Stimulated activated CD4-positive, alpha-beta T cell treated with anti-CD3 and anti-CD28 coated beads, Interleukin-4, amount 100 ng/mL, for 24 hours (primary cell): ENCODE results near the gene CTNNAL1.
"Not testable (repeated sequence)": the region's sequence is repeated elsewhere in the genome, so short reads cannot be mapped to it uniquely, and the experiment has no call there.

Experiments
- DNase-seq: peaks from one replicate; pipeline ENCODE4 v3.0.0-alpha.2; 2020

The CTNNAL1 gene, protein sequence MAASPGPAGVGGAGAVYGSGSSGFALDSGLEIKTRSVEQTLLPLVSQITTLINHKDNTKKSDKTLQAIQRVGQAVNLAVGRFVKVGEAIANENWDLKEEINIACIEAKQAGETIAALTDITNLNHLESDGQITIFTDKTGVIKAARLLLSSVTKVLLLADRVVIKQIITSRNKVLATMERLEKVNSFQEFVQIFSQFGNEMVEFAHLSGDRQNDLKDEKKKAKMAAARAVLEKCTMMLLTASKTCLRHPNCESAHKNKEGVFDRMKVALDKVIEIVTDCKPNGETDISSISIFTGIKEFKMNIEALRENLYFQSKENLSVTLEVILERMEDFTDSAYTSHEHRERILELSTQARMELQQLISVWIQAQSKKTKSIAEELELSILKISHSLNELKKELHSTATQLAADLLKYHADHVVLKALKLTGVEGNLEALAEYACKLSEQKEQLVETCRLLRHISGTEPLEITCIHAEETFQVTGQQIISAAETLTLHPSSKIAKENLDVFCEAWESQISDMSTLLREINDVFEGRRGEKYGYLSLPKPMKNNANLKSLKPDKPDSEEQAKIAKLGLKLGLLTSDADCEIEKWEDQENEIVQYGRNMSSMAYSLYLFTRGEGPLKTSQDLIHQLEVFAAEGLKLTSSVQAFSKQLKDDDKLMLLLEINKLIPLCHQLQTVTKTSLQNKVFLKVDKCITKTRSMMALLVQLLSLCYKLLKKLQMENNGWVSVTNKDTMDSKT

DNA sequence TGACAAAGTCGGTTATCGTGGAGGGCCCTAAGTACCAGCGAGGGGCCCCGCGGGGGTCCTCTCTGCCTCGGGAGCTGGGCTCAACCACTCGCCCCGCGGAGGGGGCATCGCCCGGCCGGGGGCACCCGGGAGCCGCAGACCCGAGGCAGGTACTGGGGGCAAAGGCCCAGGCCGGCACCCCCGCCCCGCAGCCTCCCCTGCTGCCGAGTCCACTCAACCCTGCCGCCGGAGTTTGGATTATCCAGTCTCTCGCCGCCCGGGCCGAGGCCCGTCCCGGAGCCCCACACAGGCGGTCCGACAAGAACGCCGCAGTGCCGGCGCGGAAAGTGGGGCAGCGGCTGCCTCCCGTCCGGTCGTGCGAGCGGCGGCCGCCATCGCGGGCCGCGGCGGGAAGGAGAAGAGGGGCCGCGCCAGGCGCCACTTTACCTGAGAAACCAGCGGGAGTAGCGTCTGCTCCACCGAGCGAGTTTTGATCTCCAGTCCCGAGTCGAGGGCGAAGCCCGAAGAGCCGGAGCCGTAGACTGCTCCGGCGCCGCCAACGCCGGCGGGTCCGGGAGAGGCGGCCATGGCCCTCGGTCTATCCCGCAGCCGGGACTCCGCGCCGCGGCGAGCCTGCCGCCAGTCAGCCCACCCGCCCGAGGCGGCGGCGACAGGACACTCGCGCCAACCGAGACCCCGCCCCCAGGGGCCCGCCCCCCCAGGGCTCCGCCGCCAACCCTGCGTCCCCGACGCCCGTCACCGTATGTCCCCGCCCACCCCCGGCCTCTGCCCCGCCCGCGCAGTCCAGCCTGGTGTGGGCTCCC is at the start of gene CTNNAL1:
CTNNAL1 (minus strand) TSS at position 624 of the 803 bp plus-strand sequence; CDS start at position 567, 57 bp downstream.
- DNase-seq = peak; percentile 77

DNA sequence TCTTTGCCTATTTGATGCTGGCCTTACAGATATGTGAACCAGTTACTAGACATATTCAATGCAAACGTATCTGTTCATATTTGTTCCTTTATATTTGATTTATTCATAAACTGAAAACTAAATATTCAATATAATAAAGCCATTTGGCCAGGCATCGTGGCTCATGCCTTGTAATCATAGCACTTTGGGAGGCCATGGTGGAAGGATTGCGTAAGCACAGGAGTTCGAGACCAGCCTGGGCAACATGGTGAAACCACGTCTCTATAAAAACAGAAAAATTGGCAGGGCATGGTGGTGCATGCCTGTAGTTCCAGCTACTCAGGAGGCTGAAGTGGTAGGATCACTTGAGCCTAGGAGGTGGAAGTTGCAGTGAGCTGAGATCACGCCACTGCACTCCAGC is 49.2 kb upstream of the CTNNAL1 start:
- no peak for DNase-seq

DNA sequence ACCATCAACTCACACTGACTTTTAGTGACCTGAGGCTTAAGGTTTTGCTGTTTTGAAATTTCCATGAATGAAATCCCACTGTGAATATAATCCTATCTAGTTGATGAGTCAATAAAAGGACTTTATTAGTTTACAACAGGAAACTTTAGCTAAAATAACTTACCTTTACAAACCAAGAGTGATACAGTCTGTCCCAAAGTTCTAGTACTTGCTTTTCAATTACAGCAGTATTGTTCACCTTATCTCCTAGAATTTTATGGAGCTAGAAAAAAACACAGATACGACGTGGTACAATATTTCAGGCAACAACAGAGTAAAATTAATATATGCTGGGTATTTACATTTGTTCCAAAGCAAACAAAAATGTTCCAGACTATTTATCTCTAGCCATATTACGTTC is 46.9 kb upstream of the CTNNAL1 start:
- DNase-seq = no peak

DNA sequence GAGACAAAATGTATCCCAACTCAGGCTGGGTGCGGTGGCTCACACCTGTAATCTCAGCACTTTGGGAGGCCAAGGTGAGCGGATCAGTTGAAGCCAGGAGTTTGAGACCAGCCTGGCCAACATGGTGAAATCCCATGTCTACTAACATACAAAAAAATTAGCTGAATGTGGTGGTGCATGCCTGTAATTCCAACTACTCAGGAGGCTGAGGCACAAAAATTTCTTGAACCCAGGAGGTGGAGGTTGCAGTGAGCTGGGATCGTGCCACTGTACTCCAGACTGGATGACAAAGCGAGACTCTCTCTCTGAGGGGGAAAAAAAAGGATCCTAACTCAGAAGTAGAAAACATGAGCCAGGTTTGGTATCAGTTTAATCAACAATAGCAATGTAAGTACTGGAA is 39.8 kb upstream of the CTNNAL1 start:
- DNase-seq = not testable (repeated sequence)

DNA sequence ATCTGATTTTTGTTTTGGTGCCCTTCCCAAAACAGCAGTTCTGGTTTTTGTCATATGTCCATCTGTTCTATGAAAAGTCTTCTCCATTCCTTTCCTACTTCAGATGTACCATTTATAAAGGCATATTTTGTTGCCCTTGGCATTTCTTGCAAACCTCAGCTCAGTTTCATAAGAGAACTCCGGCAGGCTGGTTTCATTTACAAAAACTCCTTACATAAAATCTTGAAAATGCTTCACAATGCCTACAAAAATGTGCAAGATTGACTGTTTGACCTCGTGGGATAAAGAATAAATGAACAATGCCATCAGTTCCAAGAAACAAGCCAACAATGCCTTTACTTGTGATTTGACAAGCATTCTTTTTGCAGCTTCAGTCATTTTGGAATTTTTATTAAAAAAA is 39.1 kb upstream of the CTNNAL1 start:
- DNase-seq = no peak

DNA sequence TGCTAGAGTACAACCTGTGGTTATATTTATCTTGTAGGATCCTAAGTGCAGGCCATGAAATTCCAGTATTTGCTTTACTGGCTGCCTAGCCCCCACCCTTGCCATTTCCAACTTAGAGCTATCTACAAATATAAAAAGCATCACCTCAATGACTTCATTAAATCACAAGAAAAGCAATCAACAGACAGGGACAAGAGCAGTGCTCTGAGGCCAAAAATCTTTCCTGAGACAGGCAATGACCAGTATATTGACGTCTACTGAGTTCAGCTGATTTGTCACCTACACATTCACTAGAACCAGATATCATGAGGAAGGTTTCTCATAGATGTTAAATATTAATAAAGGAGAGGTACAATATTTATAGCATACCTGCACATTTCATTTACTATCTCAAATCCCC is 38.4 kb upstream of the CTNNAL1 start:
- no peak for DNase-seq

DNA sequence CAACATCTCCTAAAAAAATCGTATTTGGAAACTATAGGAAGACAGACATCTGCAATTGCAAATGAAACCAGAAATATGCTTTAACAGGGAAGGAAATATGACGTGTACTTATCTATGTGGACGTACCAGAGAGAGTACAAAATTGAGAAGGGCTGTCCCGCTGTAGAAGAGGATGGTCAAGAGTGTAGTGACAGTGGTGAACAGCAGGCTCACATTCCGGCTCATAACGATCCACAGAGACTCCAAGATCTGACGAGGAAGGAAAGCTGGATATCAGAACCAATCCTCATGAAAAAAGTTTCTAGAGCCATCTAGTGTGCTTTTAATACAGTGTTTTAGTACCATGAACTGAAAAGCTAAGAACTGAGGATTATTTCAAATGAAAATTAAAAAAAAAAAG is 37.1 kb upstream of the CTNNAL1 start:
- no peak for DNase-seq

DNA sequence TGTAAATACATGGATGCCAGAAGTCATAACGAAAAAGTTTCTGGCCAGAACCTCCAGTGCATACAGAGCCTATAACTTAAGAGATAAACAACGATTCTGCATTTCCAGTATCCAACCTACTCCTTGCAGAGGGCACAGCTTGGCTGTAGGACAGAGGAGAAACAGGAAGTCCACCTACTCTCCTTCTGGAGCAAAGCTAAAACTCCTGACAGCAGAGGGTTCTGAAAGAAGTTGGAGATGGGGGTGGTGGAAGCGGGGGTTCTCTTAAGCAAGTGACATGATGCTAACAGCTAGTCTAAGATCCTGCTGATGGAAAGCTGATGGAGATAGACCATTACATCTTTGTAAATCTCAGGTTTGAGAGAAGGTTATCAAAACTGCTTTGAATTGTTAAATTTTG is 35.5 kb upstream of the CTNNAL1 start:
- no peak for DNase-seq

DNA sequence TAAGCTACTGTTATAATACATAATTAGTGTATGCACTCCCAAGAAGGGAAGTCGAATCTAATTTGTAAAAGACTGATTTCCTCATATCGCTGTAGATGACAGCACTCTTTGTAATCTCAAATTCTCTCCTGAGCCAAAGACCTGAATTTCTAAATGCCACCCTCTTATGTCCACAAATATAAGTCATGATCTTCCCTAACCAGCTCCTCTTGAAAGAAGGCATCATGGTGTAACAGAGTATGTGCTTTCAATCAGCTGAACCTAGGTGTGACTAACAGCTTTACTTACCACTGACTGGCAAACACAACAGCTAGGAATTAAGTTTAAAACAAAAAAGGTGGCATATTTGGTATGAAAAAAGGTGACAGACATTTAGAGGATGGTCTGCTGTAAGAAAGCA is 34.0 kb upstream of the CTNNAL1 start:
- DNase-seq = no peak

DNA sequence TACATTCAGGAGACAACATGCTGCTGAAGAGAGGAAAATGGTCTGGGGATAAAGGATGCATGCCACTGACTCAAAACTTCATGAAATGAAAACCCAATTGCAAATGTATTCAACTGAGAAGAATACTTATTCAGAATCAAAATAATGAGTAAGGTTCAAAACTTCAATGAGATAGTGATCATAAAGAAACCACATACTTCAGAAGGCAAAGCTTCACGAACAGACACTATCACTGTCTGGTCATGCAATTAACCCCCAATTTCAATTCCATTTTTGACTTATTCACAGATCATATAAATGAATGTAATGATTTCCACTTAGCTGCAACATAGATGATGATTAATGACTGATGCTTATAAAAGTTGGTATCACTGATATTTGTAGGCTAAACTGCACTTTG is 33.0 kb upstream of the CTNNAL1 start:
- DNase-seq = no peak

DNA sequence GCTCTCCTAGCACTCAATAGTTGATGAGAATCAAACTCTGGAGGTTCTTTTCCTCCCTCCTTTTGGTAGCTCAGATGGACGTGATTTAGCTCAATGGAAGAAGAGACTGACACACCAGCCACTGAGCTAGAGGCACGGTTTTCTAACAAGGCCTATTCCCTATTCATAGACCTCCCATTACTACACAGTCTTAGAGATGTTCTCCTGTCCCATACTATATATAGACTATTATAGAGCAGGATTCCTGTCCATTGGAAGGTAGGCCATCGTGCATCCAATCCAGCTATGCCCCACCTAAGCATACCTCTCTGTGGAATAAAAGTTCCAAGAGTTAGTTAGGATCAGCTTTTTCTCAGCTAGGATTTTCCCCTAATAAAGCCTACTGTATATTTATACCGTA is 30.3 kb upstream of the CTNNAL1 start:
- no peak for DNase-seq

DNA sequence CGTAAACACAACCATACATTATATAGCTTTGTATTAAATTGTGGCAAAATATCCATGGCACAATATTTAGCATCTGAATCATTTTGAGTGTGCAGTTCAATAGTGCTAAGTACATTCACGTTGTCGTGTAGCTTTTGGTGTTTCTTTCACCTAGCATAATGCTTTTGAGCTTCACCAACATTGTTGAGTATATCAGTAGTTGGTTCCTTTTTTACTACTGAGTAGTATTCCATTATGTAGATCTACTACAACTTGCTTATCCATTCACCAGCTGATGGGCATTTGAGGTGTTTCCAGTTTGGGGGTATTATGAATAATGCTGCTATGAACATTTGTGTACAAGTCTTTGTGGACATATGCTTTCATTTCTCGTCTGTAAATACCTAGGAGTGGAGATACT is 27.3 kb upstream of the CTNNAL1 start:
- no peak for DNase-seq

DNA sequence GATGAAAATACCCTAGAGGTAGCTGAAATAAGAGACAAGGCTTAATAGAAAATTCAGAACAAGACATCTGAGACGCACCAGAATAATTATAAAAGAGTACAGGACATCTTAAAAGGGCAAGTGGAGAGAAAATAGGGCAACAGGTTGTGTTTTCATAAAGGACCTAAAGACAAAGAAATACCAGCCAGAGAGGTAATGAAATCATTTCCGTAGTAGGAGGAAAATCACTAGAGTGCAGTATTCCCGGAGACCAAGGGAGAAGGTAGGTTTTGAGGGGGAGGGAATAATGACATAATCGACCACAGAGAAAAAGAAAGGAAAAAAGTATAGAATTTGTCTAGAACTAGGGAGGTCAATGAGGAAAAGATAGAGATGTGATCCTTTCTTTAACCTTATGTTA is 26.2 kb upstream of the CTNNAL1 start:
- DNase-seq = no peak

DNA sequence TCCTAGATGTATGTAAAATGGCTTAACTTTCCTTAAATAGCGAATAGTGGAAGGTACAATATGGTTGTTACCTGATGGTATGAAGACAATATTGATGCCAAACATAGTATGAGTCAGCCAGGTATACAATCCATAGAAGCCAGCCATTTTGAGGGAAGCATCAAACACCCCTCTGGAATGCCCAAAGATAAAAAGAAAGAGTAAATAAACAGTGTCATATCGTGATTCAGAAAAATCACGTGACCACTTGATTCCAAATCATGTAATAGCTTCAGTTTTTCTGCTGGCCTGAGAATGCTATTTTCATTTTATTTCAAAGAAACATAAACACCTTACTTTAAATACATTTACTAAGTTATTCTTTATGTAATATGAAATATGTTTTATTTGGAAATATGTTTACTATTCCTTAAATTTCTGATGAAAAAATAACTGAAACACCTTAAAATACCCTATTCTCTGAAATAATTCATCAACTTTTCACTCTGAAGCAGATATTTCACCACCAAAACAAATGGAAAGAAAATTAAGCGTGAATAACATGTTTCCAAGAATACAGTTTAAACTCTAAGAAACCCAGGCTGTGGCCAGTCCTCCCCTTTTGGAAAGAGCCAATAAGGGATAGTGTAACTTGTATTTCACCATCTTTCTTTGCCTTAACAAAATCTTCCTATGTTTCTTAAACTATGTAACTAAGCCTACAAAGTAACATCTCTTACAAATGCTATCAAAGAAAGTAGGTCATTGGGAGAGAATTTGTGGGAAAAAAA is 24.8 kb upstream of the CTNNAL1 start:
- DNase-seq = no peak

DNA sequence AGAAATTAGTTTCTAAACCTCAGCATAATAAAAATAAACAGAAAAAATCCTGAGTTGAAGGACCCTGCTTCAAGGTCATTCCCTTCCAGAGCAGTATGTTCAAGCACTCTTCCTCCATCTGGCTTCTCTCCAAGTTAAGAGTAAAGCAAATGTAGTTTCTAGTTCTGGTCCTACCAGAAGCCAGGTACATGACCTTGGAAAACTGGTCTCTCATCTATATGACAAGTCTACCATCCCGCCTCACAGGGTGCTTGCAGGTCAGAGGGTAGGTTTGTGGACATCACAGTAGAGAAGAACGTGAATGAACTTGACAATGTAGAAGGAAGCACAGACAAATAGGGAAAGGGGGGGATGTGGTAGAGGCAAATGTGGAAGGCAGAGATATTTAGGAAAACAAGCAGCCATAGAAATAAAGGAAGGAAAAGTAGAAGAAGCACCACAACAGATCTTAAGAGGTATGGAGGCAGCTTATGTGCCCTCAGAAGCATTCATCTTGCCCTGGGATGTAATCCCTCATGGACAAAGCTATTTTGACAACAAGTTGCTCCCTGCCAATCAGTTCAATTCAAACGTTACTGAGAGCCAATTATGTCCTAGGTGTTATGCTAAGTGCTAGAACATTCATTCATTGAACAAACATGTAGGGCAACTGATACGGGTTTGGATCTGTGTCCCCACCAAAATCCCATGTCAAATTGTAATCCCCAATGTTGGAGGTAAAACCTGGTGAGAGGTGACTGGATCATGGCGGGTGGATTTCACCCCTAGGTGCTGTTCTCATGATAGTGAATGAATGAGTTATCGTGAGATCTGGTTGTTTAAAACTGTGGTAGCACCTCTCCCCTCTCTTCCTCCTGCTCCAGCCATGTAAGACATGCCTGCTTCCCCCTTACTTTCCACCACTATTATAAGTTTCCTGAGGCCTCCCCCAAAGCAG is 23.7 kb upstream of the CTNNAL1 start:
- DNase-seq = no peak

DNA sequence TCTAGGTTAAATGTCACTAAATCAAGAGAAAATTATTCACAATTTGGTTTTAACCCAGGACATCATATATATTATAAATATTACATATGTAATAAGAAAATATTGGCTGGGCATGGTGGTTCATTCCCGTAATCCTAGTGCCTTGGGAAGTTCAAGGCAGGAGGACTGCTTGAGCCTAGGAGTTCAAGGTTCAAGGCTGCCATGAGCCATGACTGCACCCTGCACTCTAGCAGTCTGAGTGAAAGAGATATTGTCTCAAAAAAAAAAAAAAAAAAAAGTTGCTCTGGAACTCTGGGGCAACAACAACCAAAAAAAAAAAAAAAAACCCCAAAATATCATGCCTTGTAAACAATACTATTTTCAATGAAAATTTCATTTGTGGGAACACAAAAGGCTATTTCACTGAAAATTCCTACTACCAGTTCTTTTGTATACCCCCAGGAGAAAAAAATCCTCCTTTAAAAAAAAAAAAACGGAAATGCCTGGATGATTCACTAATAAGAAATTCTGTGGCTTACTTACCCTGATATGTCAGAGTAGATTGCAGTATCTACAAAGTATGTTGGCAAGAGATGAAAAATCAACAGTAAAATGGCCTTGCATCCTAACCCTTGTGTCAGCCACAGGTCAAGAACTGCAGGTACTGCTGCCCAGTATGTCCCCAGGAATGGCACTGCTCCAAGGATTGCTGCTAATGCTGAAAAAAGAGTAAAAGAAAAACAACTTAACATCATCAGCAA is 22.6 kb upstream of the CTNNAL1 start:
- no peak for DNase-seq

DNA sequence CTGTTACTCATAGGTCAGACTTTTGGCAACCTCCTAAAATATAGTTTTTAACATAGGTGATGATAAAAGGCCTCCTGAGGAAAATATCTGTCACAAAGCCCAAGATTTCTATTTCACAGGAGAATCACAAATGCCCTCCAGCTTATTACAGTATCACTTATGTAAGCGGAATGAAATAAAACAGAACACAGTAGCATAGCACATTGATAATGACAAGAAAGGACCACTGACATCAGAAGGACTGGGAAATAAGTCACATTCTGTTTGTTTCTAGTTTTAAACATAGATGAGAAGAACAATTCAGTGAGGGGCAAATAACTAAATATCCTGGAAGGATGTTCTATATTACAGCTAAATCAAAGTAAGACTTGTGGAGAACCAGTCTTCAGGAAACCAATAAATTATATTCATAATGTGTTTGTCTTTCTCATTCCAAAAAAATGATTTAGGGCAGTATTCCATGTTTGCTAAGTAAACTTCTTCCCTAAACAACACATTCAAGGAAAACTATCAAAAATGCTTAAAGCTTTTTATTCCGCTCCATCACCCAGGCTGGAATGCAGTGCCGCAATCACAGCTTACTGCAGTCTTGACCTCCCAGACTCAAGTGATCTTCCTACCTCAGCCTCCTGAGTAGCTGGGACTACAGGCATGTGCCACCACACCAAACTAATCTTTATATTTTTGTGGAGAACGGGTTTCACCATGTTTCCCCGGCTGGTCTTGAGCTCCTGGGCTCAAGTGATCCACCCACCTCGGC is 20.8 kb upstream of the CTNNAL1 start:
- no peak for DNase-seq

DNA sequence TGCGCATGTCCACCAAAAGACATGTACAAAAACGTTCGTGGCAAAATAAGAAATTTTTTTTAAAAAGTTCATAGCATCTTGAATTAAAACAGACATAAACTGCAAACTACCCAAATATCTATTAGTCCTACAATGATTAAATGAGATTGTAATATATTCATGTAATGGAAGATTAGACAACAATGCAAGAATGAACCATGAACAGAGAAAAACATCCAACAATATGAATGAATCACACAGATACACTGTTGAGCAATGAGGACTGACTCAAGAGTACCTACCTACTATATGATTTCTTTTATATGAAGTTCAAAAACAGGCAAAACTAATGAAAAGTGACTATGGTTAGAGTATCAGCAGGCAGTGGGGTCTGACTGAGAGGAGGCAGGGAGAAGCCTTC is 17.9 kb upstream of the CTNNAL1 start:
- no peak for DNase-seq

DNA sequence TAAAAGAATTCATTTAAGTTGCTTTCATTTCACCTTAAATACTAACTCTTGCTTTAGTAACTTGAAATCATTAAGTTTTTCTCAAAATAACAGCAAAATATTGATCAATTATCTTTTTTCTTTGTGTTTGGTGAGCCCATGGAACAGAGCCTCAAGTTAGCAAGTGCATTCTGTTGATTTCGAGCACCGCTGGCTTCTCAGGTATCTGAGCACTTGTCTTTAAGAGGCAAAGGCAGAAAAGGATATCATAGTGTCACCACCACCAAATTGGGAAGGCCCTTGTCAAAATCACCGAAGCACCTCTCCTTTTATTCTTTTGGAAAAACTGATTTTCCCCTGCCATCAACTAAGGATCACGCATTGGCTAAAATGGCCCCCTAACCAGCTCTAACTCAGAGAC is 17.1 kb upstream of the CTNNAL1 start:
- DNase-seq = no peak

DNA sequence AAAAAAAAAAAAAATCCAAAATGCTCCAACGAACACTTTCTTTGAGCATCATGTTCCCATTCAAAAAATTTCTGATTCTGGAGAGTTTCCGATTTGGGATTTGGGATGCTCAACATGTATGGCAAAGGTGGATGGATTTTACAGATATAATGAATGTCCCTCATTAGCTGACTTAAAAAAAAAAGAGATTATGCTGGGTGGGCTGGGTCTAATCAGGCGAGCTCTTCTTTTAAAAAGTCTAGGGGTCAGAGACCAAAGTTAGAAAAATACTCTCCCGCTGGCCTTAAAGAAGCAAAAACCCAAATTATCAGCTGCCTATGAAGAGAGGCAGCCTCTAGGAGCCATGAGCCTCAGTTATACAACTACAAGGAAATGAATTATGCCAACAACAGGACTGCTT is 15.2 kb upstream of the CTNNAL1 start:
- DNase-seq = no peak
